Activated CD4-positive, CD25-positive, alpha-beta regulatory T cell treated with anti-CD3 and anti-CD28 coated beads, Interleukin-2, amount 50 U/mL, for 72 hours (primary cell): ENCODE data around the gene PRDM5.

Experiments
- DNase-seq: peaks from one replicate; pipeline ENCODE4 v3.0.0; 2021

PRDM5 gene

DNA sequence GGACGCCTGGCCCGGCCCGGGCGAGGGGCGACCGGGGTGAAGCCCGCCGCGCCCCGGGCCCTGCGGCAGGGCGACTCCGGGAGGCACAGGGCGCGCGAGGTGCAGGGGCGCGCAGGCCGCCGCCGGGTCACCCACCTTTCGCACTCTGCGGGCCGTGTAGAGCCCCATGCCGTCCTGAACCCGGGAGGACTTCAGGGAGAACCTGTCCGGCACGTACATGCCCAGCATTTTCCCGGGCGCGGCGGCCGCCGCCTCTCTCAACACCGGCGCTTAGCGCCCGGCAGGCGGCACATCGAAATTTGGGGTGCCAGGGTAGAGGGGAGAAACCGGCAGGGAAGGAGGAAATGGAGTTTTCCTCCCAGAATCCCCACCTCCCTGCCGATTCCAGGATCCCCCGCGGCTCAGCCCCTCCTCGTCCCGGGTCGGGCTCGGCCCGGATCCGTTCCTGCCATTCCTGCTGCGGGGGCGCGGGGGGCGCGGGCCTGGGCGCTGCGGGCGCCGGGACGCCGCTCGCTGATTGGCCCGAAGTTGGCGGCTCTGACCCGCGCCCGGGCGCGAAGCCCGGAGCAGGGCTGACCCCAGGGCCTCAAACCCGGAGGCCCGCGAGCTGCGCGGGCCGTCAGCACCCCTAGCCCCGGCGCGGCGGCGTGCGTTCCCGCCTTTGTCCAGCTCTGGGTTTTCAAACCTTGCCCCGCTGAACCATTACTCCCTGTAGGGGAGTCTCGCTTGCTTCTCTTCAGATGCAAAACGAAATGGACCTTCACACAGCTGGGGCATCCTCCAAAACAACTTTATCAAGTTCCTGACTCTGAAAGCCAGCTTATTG, at the start of gene PRDM5:
PRDM5 (minus strand) TSS at position 346 of the 826 bp plus-strand sequence; CDS start at position 228, 118 bp downstream.
- peak; percentile 45 for DNase-seq

DNA sequence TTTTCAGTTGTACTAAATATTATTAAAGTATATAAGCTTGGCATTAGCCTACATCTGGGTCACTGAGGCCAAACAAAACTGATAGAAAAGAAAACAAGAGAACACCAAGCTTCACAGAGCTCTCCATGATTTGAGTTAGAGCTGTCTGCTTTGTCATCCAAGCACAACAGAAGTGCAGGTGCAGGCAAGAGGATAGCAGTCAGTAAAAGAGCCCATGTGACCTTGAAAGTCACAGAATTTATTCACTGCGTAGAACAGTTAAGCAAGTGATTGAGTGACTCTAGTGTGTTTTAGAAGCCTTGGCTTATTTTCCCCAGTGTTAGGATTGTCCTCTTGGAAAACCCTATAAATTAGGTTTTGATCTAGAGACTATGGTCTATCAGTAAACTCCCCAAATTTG, 49.4 kb upstream of the PRDM5 start:
- DNase-seq, result no peak

DNA sequence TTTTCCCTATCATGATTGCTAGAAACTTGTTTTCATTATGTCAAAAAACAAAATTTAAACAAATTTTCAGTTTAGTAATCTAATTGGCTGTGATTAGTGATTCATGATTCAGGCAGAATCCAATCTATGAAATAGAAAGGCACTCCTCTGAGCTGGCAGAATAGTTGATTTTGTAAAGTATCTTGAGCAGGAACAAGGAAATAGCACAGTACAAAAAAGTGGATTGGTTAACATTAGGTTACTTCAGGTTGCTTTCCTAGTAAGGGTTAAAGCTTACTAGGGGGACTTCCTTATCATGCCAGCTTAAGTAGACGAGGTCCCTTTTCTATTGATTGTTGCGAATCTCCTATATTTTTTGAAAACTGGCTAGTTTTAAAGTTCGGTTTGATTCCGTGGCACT, 43.4 kb upstream of the PRDM5 start:
- no peak for DNase-seq

DNA sequence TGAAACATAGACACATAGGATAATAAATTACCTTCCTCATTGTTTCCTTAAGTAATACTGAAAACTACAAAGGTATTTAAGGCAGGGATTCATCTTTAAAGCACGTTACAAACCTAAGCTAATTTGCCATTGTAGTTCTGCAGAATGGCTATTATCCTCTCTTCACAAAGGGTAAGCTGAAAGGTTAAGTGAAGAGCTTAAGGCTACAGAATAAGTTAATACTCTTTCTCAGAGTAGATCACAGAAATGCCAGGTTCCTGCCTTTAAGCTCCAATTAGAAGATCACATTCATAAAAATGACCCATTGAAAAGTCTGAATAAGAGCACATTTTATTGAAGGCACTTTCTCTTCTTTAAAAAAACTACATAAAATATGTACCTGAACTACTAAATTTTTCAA, 42.1 kb upstream of the PRDM5 start:
- DNase-seq, result no peak

- no peak for DNase-seq
These were observed 40.9 kb upstream of the PRDM5 start for GRCh38 chr4:120963449-120963848.

DNA sequence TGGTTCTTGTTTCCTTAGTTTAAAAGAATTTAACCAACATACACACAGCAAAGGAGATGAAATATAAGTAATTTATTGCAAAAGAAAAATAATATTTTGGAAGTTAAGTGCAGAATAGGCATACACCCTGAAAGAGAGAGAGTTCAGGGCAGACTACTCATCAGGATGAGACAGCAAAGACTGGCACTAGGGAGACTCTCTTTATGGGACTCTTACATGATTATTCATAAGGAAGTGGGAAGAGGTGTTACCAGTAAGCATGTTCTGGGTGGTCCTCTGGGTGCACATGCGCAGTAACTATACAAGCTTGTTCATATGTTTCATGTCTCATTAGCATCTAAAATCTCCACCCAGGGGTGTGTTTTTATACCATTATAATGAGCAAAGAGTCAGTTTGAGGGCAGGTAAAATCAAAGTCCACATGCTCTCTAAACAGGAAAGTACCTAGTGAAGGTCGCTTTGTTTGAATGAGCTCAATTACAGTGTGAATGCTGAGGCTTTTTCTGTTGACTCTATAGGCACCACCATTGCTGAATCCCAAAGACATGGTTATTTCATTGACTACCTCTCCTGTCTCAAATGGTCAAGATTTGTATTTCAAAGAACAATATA, 38.2 kb upstream of the PRDM5 start:
- no peak for DNase-seq

GRCh38 chr4:120948382-120948781, 25.9 kb upstream of the PRDM5 start:
- DNase-seq, result no peak

DNA sequence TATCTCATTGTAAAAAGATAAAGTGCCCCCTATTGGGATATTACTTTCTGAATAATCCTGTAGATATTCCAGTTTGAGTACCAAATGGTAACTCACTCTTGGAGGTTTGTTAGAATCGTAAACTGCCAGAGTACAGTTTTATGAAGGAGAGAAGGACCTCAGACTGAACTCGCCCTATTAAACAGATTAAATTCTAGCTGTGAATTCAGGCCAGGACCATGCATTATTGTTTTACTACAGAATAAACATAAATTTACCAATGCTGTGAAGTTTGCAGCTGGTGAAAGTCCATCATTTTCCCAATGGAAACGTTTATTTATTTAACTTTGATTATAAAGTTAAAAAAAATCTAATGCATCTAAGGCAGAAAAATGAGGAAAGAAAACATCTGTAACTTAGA, 20.2 kb upstream of the PRDM5 start:
- no peak for DNase-seq

DNA sequence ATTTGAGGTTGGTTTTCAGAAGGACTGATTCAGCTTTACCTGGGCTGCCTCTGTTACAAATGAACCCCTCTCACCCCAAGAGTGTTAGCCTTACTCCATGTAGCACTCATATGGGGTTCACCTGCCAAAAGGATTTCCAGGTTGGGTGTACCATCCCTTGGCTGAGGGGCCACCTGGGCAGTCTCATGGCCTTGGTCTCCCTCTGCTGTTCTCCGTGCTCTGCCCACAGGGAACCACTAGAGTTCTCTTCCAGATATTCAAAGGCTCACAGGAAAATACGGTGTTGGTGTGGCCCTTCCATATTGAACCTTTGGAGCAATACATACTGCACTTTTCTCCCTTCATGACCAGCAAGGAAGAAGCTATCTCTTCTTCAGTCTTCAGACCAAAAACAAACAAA, 18.0 kb upstream of the PRDM5 start:
- DNase-seq, result no peak

GRCh38 chr4:120939693-120940092, 17.2 kb upstream of the PRDM5 start:
- no peak for DNase-seq

- DNase-seq, result no peak
These were observed 7.3 kb upstream of the PRDM5 start for GRCh38 chr4:120929847-120930246.

- DNase-seq, result no peak
These were observed 5.4 kb upstream of the PRDM5 start for GRCh38 chr4:120927801-120928409.

DNA sequence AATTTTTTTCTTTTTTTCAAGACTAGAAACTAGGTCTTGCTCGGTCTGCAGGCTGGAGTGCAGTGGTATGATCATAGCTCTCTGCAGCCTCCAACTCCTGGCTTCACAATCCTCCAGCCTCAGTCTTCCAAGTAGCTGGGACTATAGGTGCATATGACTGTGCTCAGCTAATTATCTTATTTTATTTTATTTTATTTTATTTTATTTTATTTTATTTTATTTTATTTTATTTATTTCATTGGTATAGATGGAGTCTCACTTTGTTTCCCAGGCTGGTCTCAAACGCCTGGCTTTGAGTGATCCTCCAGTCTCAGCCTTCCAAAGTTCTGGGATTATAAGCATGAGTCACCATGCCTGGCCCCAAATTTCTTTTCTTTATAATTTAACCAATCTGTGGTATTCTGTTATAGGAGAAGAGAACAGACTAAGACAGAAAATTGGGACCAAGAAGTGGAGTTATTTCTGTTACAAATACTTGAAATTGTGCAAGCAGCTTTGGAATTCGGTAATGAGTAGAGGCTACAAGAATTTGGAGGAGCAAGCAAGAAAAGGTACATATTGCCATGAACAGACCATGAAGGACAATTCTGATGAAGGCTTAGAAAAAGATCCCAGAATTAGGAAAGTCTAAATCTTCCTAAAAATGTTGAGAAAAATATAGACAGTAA, 4.0 kb upstream of the PRDM5 start:
- no peak for DNase-seq

GRCh38 chr4:120924931-120925330, 2.4 kb upstream of the PRDM5 start:
- DNase-seq, result no peak

GRCh38 chr4:120923207-120923522, 639 bp upstream of the PRDM5 start:
- DNase-seq, result no peak

- no peak for DNase-seq
These were observed 808 bp downstream of the PRDM5 start for GRCh38 chr4:120921456-120922380.

DNA sequence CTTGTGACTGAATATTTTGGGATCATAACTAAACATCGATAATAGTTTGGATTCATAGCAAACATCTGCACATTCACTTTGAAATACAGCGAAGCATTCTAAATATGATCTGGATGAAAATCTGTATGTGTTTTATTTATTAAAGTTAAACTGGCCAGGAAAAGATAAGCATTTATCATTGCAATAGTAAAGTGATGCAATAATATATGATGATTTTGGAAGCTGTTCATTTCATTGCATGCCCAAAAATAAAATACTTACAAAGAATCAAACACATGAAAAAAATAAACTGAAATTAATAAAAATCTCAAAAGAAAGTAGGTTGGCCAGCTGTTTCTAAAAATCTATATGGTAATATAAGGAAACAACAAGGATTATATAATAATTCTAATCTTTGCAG, 1.9 kb downstream of the PRDM5 start:
- DNase-seq, result no peak

GRCh38 chr4:120919358-120919757, 3.2 kb downstream of the PRDM5 start:
- no peak for DNase-seq

DNA sequence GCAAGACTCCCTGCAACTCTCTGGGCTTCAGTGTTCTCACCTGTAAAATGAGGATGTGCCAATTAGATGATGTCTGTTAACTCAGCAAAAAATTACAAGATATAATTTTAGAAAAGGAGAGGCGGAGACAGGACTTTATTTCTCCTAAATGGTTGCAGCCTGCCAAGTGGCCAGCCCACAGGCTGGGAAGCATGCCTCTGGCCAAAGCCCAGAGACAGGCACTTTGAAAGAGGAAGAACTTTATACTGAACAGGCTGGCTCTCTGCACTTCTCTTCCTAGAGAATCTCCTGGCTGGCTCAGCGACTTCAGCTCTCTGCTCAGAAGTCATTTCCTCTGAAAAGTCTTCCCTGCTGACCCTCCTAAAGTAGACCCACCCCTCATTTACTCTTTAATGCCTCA, 3.7 kb downstream of the PRDM5 start:
- no peak for DNase-seq

GRCh38 chr4:120918092-120918491, 4.4 kb downstream of the PRDM5 start:
- DNase-seq, result no peak

DNA sequence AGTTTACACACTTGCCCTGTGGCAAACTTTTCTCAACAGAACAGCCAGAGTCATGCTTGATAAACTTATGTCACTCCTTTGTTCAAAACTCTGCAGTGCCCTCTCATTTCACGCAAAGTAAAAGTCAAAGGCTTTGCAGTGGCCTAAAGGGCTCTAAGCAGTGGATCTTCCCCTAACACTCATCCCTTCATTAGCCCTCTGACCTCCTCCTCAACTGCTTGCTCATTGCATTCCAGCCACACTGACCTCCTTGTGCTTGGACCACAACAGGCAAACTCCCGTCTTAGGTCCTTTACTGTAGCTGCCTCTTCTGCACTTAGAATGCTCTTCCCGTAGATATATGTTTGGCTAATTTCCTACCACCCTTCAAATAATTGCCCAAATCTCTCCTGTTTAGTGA, 5.6 kb downstream of the PRDM5 start:
- no peak for DNase-seq

DNA sequence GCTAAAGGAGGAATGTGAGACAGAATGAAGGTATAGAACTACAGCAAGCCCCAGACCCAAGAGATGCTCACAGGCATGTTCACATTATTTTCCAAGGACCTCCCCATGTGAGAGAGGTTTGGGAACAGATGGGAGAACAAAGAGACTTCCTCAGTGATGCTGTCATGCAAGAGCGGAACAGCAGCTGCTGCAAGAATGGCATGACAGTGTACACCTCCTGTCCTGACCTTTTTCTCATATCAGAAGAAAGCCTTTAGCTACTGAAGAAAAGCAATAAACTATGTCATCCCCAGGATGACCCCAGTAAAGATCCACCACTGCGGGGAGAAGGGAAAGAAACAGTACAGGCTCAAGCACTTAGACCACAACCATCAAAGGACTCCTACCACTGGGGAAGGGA, 7.2 kb downstream of the PRDM5 start:
- no peak for DNase-seq

DNA sequence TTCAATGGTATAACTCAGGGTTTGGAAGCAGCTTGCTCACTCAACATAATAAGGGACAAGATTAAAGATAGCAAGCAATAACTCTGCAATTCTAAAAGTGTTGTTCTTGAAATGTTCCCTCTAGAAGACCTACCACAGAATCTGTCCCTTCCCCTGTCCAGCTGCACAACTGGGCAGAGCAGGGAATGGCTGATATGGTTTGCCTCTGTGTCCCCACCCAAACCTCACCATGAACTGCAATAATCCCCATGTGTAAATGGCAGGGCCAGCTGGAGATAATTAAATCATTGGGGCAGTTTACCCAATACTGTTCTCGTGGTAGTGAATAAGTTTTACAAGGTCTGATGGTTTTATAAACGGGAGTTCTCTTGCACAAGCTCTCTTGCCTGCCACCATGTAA, 19.1 kb downstream of the PRDM5 start:
- no peak for DNase-seq
